GM10248 (cell line): ENCODE results near the gene PHYH.
"Not testable (repeated sequence)": the region's sequence is repeated elsewhere in the genome, so short reads cannot be mapped to it uniquely, and the experiment has no call there.

Source experiments
- CTCF ChIA-PET: fragments of 300-600 bp; sonication (Branson Sonifier 250); formaldehyde crosslinking; extraction: SDS; loops from one replicate; lab custom pipeline; 2021; ENCODE audit warnings: antibody characterized with exemption; lab: Yijun Ruan, JAX
- POLR2A ChIA-PET: fragments of 350-650 bp; sonication (Branson Sonifier 250); formaldehyde crosslinking; extraction: SDS; loops from one replicate; lab custom pipeline; 2020; ENCODE audit warnings: antibody characterized with exemption; lab: Yijun Ruan, JAX
- DNase-seq: peaks from one replicate; pipeline ENCODE4 v3.0.0; 2012; ENCODE audit errors: extremely low spot score
- CTCF ChIP-seq: IDR thresholded peaks from 2 replicates; pipeline ENCODE4 v1.5.1; 2012; ENCODE audit warnings: mild to moderate bottlenecking, low read depth; ENCODE audit errors: extremely low read depth, missing control alignments, control extremely low read depth

PHYH gene

GRCh38 chr10:13238271-13239077, 61.4 kb downstream of the PHYH start:
- no peak for DNase-seq
- ChIA-PET CTCF (no interaction called here), POLR2A (no interaction called here)
- TF ChIP-seq CTCF, result no peak

GRCh38 chr10:13236638-13237037, 63.2 kb downstream of the PHYH start:
- no peak for DNase-seq
- TF ChIP-seq CTCF, result no peak
- CTCF ChIA-PET, result interaction anchor here (0.8 kb wide), 1 partner anchor 76 kb away, joined by 3 read pairs; no protein-coding TSS in a partner anchor
- POLR2A ChIA-PET, result no interaction called here

- DNase-seq, POLR2A ChIA-PET, CTCF ChIA-PET: not testable (repeated sequence)
Observed at GRCh38 chr10:13234736-13235135, 65.1 kb downstream of the PHYH start.

- ChIA-PET CTCF (no interaction called here), POLR2A (no interaction called here)
- peak; percentile 6 for DNase-seq
- TF ChIP-seq CTCF, result no peak
Observed at GRCh38 chr10:13234172-13234571, 65.7 kb downstream of the PHYH start, which contains the start of gene UCMA. Gene UCMA (minus strand): TSS chr10:13234374. CDS start chr10:13234258, 116 bp downstream.

- ChIA-PET CTCF (no interaction called here), POLR2A (no interaction called here)
- TF ChIP-seq CTCF, result no peak
- peak; percentile 6 for DNase-seq
Observed at GRCh38 chr10:13233358-13233757, 66.5 kb downstream of the PHYH start.

- TF ChIP-seq CTCF, result no peak
- ChIA-PET POLR2A (no interaction called here), CTCF (no interaction called here)
- no peak for DNase-seq
Observed at GRCh38 chr10:13231808-13232207, 68.1 kb downstream of the PHYH start.

GRCh38 chr10:13231190-13231589, 68.7 kb downstream of the PHYH start:
- ChIA-PET POLR2A (no interaction called here), CTCF (interaction anchor here (1.6 kb wide), 1 partner anchor 28 kb away, joined by 3 read pairs; no protein-coding TSS in a partner anchor)
- DNase-seq, result no peak
- TF ChIP-seq CTCF, result no peak
